Stimulated activated CD8-positive, alpha-beta memory T cell treated with anti-CD3 and anti-CD28 coated beads, Interleukin-7, amount 100 ng/mL, for 4 hours (primary cell): ENCODE measurements around the gene FCGR3B.
"Not testable (repeated sequence)": the region's sequence is repeated elsewhere in the genome, so short reads cannot be mapped to it uniquely, and the experiment has no call there.

Experiments
- DNase-seq, 2 donors: peaks; one replicate each; pipeline ENCODE4 v3.0.0-alpha.2; 2020; ENCODE audit warnings: low read depth in 2 of 2

FCGR3B gene

DNA sequence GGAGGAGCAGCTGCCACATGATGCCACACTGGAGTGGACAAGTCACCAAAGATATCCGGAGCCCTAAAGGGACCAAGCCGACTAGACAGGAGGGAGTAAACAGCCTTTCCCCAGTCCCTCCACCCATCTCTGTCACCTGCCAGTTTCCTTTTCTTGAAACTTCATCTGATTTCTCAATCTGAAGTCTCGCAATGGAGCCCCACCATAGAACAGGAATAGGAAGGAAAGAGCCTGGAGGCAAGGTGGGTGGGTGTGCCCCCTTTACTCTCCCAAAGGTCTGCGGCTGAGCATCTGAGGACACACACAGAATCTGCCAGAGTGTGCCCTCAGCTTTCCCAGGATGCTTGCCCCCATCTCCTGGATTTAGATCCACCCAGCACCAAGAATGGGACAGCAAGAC, at the start of gene FCGR3B:
TSS of gene FCGR3B (minus strand) at position 101 of the 400 bp plus-strand sequence. CDS start at position 19, 82 bp downstream.
- no peak for DNase-seq

- DNase-seq, result no peak
Measured at GRCh38 chr1:161678500-161678899, 47.5 kb upstream of the FCGR3B start.

DNA sequence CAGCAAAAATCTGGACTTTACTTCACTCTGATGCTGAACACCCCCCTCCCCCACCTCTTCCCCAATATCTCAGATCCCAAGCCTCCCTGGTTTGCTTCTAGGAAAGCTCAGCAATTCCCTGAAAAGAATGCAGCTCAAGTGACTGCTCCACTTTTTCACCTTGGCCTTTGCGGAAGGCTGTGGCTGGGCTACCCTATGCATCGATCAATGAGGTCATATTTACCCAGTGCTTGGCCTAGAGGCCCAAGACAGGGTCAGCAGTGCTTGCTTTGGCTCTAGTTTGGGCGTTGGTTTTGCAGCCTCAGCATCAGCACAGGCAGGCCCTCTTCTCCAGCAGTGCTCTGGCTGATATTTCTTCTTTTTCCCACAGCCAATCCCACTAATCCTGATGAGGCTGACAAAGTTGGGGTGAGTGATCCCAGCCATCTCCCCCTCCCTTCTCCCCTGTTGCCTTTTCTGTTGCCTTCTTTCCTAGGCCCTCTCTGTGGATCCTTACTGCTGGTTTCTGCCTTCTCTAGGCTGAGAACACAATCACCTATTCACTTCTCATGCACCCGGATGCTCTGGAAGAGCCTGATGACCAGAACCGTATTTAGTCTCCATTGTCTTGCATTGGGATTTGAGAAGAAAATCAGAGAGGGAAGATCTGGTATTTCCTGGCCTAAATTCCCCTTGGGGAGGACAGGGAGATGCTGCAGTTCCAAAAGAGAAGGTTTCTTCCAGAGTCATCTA, 46.1 kb upstream of the FCGR3B start:
- DNase-seq, result no peak

GRCh38 chr1:161676441-161676840, 45.5 kb upstream of the FCGR3B start:
- no peak for DNase-seq

DNA sequence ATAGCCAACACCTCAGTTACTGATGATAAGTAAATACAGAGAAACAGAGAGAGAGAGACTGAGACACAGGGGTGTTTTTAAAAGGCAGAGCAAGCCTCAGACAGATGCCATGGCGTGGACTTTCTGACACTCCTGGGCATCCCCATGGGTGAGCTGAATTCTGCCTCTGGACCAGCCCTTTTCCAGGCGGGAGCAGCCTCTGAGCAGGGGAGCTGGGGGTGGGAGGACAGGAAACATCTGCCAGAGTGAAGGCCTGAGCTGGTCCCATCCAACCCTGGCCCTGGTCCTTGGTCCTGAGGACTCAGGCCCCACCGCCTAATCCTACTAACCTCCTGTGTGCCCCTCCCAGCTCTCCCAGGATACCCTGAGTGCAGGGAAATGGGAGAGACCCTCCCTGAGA, 43.9 kb upstream of the FCGR3B start:
- not testable (repeated sequence) for DNase-seq

GRCh38 chr1:161674447-161674846, 43.5 kb upstream of the FCGR3B start:
- not testable (repeated sequence) for DNase-seq

- DNase-seq, result not testable (repeated sequence)
Measured at GRCh38 chr1:161673437-161673836, 42.5 kb upstream of the FCGR3B start.

DNA sequence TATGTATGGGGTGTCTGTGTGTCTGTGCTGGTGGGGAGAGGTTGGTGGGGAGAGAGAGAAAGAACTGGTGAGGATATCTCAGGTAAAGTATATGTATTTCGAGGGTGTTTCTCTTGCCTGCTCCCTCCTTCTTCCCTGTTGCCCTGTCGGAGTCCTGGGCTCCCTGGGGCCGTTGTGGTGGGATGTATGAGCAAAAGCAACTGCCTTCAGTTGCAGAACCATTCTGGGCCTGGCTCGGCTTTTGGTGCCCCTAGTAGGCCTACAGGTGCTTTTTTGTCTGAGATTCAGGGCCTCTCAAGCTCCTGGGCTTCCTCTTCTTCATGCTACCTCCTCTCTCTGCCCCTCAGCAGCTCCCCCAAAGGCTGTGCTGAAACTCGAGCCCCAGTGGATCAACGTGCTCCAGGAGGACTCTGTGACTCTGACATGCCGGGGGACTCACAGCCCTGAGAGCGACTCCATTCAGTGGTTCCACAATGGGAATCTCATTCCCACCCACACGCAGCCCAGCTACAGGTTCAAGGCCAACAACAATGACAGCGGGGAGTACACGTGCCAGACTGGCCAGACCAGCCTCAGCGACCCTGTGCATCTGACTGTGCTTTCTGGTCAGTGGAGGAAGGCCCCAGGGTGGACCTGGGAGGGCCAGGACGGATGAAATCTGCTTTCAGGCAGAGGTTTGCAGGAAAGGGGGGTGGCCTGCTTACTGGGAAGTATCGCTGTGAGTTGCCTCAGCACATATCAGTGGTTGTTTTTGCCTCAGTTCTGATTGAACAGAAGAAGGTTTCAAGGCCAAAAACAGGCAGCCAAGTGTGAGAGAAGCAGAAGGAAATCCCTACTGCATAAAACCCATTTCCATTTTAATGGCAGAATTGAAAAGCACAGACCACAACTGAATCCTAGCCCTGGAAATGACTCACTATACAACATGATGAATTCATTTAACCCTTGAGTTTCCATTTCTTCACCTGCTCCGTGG, 40.4 kb upstream of the FCGR3B start:
- not testable (repeated sequence) for DNase-seq

DNA sequence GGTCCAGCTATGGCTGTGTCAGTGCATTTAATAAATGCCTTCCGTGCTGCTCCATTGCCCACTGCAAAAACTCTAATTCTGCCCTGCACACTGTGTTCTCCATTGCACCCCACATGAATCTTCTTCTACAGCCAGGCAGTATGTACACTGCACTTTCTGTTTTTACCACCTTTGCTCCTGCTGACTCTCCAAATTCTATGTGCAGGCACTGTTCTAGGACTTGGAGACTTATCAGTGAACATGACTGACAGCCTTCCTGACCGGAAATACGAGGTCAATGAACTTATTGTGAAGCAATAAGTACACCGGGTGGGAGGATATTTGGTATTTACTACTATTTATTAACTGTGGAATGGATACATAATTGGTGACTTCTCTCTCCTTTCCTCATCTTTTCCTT, 33.7 kb upstream of the FCGR3B start:
- not testable (repeated sequence) for DNase-seq

- not testable (repeated sequence) for DNase-seq
Measured at GRCh38 chr1:161663569-161663968, 32.6 kb upstream of the FCGR3B start.

DNA sequence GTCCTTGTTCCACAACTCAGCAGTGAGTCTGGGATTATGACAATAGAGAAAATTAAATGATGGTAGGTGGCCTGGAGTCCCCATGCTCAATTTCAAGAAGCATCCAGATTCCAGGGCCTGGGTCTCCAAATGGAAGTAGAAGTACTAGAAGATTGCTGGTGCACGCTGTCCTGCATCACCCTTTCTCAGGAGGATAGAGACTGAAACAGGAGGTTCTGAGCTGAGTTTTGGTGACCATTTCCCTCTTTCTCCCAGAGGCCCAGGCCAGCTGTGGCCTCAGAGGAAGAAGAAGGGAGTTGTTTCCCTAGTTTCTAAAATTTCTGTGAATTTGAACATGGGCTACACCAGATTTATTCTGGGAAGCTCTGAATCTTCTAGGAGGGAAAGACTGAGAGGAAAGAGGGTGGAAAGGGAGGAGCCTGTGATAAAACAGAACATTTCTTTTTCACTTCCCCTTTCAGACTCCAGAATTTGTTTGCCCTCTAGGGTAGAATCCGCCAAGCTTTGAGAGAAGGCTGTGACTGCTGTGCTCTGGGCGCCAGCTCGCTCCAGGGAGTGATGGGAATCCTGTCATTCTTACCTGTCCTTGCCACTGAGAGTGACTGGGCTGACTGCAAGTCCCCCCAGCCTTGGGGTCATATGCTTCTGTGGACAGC, 31.8 kb upstream of the FCGR3B start, which contains the start of gene FCGR2B:
TSS of gene FCGR2B (plus strand) at position 460 of the 656 bp plus-strand sequence. CDS start at position 559, 99 bp downstream.
- DNase-seq, result not testable (repeated sequence)

DNA sequence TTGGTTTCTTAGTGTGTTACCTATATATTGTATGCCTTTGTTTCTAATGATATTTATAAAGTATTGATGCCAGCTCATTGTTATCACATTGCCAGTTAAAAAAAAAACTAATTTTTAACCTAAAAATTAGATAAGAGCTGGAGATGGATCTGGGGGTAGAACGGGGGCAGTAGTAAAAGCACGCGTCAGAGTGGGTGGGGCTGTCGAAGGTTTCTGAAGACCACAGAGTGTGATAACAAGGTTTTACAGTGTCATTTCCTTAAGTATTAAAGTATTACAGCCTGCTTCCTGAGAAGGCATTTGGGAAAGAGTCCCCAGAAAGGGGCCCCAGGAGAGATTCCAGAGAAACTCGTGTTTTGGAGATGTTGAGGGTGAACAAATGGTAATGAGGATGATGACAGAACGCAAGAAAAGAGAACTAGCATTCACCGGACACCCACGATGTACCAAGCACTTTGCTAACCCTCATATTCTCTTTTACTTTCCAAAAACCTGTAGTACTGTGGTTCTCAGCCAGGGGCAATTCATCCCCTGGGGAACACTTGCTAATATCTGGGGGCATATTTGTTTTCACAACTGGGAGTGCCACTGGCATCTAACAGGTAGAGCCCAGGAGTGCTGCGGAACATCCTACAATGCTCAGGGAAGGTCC, 30.8 kb upstream of the FCGR3B start:
- not testable (repeated sequence) for DNase-seq

- not testable (repeated sequence) for DNase-seq
Measured at GRCh38 chr1:161658524-161658923, 27.5 kb upstream of the FCGR3B start.

DNA sequence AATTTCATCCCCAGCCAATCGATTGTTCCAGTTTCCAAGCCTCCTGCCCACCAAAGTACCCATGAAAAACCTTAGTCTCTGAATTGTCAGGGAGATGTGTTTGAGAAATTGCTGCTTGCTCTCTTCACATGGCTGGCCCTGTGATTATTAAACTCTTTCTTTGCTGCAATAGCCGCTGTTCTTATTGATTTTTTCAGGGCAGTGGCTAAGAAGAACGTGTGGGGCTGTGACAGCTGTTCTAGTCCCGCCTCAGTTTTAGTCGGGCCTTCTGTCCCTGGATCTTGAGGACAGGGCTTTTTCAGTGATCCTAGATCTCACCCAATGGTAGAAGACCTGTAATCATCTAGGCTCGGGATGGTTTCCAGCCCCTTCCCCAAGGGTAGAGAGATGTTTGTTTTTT, 23.0 kb upstream of the FCGR3B start:
- DNase-seq, result not testable (repeated sequence)

- not testable (repeated sequence) for DNase-seq
Measured at GRCh38 chr1:161653541-161653940, 22.6 kb upstream of the FCGR3B start.

DNA sequence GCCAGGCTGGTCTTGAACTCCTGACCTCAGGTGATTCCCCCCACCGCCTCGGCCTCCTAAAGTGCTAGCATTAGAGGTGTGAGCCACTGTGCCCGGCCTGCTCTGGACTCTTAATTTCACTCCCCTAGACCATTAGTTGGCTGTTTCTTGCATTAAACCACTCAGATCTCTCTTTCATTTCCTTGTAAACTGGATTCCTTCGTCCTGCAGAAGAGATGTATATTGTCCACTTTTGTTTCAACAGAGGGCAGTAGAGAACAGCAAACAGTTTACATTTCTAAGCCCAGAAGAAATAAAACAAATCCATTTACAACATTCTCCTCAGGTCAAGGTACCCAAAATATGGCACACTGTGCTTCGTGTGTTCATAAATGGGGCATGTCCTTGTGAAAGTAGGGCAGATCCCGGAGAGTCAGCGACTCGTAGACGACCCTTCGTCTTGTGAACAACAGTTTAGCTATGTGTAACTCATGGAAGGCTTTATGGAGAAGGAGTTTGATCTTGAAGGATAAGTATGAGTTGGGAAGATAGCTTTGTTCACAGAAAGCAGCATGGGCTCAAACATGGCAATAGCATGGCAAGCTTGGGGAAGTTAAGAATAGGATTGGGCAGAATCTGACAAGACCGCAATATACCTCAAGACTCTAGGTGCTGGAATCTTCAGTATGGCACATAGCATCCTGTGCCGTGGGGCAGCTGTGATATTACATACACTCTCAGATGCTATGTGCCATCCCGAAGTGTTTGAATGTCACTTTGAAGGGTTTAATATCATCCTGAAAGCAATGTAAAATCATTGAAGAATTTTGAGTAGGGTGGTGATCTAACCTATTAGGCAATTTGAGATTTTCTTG, 16.8 kb upstream of the FCGR3B start:
- DNase-seq, result not testable (repeated sequence)

GRCh38 chr1:161644855-161645254, 13.9 kb upstream of the FCGR3B start:
- not testable (repeated sequence) for DNase-seq

DNA sequence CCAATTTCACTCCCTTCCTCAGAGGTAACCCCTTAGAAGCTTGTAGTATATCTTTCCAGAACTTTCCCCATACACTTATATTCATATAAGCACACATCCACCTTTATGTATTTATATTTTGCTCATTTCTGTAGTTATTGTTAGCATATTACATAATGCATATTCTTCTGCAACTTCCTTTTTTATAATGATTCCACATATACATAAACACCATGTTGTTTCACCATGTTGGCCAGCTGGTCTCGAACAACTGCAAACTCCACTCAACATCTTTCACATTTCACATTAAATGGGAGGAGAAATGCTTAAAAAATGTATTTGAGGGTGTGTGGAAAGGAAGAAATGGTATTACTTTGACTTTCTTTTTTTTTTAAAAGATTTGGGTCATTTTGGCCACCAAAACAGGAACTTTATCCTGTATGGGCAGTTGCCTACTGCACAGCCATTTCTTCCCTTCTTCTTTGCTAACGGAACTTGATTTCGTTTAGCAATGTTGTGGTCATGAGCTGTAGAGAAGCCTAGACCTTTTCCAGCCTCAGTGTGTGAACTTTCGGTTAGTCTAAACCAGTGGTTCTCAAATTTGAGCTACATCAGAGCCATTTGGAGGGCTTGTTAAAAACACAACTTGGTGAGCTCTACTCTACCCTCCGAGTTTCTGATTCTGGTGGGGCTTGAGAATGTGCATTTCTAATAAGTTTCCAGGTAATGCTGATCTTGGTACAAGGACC, 12.7 kb upstream of the FCGR3B start:
- not testable (repeated sequence) for DNase-seq

DNA sequence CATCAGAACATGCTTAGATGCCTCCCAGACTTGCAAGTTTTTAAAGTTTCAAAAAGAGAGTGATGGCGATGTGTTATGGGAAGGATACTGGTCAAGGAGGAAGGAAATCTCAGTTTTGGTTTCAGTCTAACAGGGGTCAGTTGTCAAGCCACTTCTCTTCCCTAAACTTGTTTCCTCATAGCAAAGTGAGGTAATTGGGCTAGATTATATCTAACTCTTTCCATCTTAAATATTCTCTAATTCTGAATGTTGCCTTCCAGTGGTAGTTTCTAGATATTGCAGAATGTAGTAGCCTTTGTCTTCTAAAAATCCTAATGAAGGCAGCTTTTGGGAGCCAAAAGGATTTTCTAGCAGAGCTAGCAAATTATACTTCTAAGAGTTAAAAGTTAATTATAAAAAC, 11.7 kb upstream of the FCGR3B start:
- DNase-seq, result not testable (repeated sequence)

DNA sequence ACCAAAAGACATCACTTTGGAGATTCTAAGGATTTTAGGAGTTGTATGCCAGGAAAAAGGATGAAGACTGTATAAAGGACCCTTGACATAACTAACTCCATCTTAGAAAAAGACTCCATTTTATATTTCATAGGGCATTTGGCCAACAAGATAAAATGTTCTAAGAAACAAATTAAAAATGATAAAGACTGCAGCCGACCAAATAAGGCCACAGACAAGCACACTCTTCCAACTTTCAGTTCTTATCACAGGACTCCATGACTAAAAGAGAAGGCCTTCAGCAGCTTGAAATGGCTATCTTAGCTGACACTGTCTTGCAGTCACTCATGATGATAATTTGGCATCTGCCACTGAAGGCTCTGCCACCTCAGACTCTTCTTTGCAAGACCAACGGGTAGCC, 8.2 kb upstream of the FCGR3B start:
- not testable (repeated sequence) for DNase-seq
